Measurements from ENCODE around the gene ERN1. TPM values are rescaled to one million over a fixed set of nuclear protein-coding genes. Genes with fewer than 3 reads are reported as not detected.
A peak's percentile ranks its signal among the peaks of the same experiment; 100 is the strongest.

Gene ERN1
- total and polyA plus RNA-seq, 2 donors (not counting 3 experiments of a cell fraction or from before 2014, with no cell fraction given): 9.1 to 21.5 TPM

GRCh38 chr17:64103391-64104364 is 26.3 kb downstream of the ERN1 start:
- POLR2A ChIA-PET: interaction anchor here (1.0 kb wide), 1 partner anchor 28 kb away, joined by 3 read pairs; no protein-coding TSS in a partner anchor
- Histone ChIP-seq H2AFZ (ENCODE audit: low read depth, low read length) (no peak overlapping the region), H3K4me2 (ENCODE audit: insufficient read depth, low read length) (no peak overlapping the region), H4K20me1 (replicated peaks; ENCODE audit: control insufficient read depth, extremely low read depth, insufficient read depth, low read length) (no peaks in the 10 kb centered on the region), H3K36me3 (ENCODE audit: control insufficient read depth in 2 of 2, extremely low read depth in 1 of 2, insufficient read depth in 2 of 2, low read length in 2 of 2) (no peaks in the 10 kb centered on the region), H3K9me1 (replicated peaks; ENCODE audit: control insufficient read depth, extremely low read depth, insufficient read depth, low read length) (no peaks in the 10 kb centered on the region), H3K4me1 (ENCODE audit: control insufficient read depth, extremely low read depth, insufficient read depth, low read length) (peaks cover 4% of the 10 kb centered on the region), H3K9ac (replicated peaks; ENCODE audit: extremely low read depth, insufficient read depth, low read length) (no peak overlapping the region), H3K4me3 (replicated peaks in 1 of 3; ENCODE audit: insufficient read depth in 1 of 3, low read depth in 1 of 3, low read length in 3 of 3) (no peak overlapping the region), H3K27ac (ENCODE audit: insufficient read depth, low read depth, low read length) (no peak overlapping the region), H3K9me3 (replicated peaks; ENCODE audit: control insufficient read depth, insufficient read depth, low read length) (no peaks in the 10 kb centered on the region), H3K79me2 (ENCODE audit: control insufficient read depth, insufficient read depth, low read length) (no peaks in the 10 kb centered on the region), H3K27me3 (ENCODE audit: control insufficient read depth in 2 of 2, insufficient read depth in 2 of 2, low read length in 2 of 2) (no peaks in the 10 kb centered on the region)
- TF ChIP-seq GATA2 (IDR thresholded peaks at IDR 0.05; ENCODE audit: insufficient read depth, insufficient read length, low read depth, low read length) (no peak), POLR2A (IDR thresholded peaks at IDR 0.05; ENCODE audit: low read depth, low read length) (no peak), MYC (IDR thresholded peaks at IDR 0.05; ENCODE audit: low read depth, low read length) (no peak), JUN (IDR thresholded peaks at IDR 0.05; ENCODE audit: borderline replicate concordance, insufficient read depth, insufficient read length, low read depth) (peak; percentile 16), FOS (IDR thresholded peaks at IDR 0.05; ENCODE audit: borderline replicate concordance, insufficient read depth, low read length) (peak; percentile 71)
- intact Hi-C loops (cut with micrococcal nuclease) (no loop called here), dilution Hi-C loops (cut with MboI; ENCODE audit: extremely low pct_ligation_motif_present, low sequenced_read_pairs) (no loop called here)
- CTCF ChIA-PET: interaction anchor here (0.8 to 2.5 kb wide), 7 partner anchors 11 to 42 kb away, joined by 3 to 18 read pairs (median 5); no protein-coding TSS in a partner anchor
- BruUV-seq (replicated peaks): no TSS peak
- FAIRE-seq (peak; percentile 59), DNase-seq (ENCODE audit: low read depth, low spot score) (no peak)
